Measurements from ENCODE around the gene STBD1. TPM values are rescaled to one million over a fixed set of nuclear protein-coding genes. Genes with fewer than 3 reads are reported as not detected.

STBD1 gene
- 2.6 and 4.0 TPM in 2 replicates for total RNA-seq

DNA sequence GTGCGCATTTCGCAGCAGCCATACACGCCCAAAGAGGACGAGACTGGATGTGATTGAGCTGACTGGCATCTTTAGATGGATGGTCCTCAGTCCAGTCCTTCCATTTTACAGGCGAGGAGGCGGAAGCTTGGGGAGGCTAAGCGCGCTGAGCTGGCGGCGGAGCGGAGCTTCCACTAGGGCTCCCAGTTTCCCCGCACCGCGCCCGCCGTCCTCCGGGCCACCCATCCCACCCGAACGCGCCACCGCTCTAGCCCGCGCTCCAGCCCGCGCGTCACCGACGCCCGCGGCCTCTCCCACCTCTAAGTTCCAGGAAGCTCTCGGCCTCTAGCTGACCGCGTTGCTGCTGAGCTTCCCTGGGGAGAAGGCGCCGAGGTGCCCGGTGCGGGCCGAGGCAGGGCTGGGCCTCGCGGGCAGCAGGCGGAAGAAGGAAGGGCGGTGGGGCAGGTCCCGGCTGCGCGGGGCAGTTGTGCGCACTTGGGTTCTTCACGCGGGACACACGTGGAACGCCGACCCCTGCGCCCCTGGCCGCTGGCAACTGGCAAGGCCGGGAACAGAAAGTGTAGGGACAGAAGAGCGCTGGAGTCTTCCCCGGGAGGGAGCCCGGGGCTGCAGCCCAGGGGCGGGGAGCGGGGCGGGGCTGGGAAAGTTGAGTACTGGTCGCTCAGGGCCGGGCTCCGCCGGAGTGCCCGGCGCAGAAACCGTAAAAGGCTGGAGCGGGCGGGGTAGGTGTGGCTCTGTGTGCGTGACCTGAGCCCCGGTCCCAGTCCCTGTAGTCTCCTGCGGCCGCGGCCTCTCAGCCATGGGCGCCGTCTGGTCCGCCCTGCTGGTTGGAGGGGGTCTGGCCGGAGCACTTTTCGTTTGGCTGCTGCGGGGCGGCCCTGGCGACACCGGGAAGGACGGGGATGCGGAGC is at the start of gene STBD1:
TSS of gene STBD1 (plus strand) at position 763 of the 911 bp plus-strand sequence. CDS start at position 800, 37 bp downstream.

Small RNA genes within 50 kb of the gene (small RNA-seq; reads per million reads assigned to genes)
- not detected for gene RNU6-1000P (ENCODE audit: low replicate concordance)

Other genes starting within 250 kb of the STBD1 start
- not detected in 2 replicates for gene ART3, start 232.0 kb upstream of the STBD1 start, total RNA-seq
- 30.9 and 70.4 TPM in 2 replicates for gene NUP54, start 158.3 kb upstream of the STBD1 start, total RNA-seq
- gene SCARB2, start 92.9 kb upstream of the STBD1 start, total RNA-seq = 144 and 152 TPM in 2 replicates
- gene FAM47E, start 55.0 kb upstream of the STBD1 start, total RNA-seq = not detected in 2 replicates
- 0.22 TPM in 1 of 2 replicates, not detected in the other for gene CCDC158, start 114.4 kb downstream of the STBD1 start, total RNA-seq
- gene SHROOM3, start 128.5 kb downstream of the STBD1 start, total RNA-seq = 7.9 and 42.5 TPM in 2 replicates

Measured in placental pericyte (primary cell).